GM12878 (cell line): ENCODE results near the gene MCRIP2. TPM values are rescaled to one million over a fixed set of nuclear protein-coding genes. Genes with fewer than 3 reads are reported as not detected.

Experiments
- CHD4 ChIP-seq: fragments of 200-600 bp; sonication (generic); IDR thresholded peaks from 2 replicates; pipeline ENCODE4 v1.6.1; 2016; ENCODE audit warnings: mild to moderate bottlenecking
- EGR1 ChIP-seq, 2 experiments: IDR thresholded peaks; 1 replicate in 1 of 2; 2 replicates in 1 of 2; pipeline ENCODE4 v1.6.1; 2011 to 2012; ENCODE audit warnings: low read depth in 2 of 2, low read length in 2 of 2, borderline replicate concordance in 1 of 2, mild to moderate bottlenecking in 1 of 2, moderate library complexity in 1 of 2
- JUNB ChIP-seq: IDR thresholded peaks from 2 replicates; pipeline ENCODE4 v1.6.1; 2016; ENCODE audit warnings: antibody characterized with exemption, mild to moderate bottlenecking
- MEF2A ChIP-seq: IDR thresholded peaks from 2 replicates; pipeline ENCODE4 v1.6.1; 2011; ENCODE audit warnings: low read depth, mild to moderate bottlenecking, low read length, moderate library complexity; ENCODE audit not compliant: insufficient read depth
- PML ChIP-seq: IDR thresholded peaks from 2 replicates; pipeline ENCODE4 v1.6.1; 2012; ENCODE audit warnings: low read length, inconsistent platforms
- RB1 ChIP-seq: fragments of 450-650 bp; formaldehyde crosslinking; IDR thresholded peaks from 2 replicates; pipeline ENCODE4 v1.6.1; 2017; ENCODE audit warnings: mild to moderate bottlenecking, borderline replicate concordance
- SRF ChIP-seq, 2 experiments: IDR thresholded peaks; 2 replicates each; pipeline ENCODE4 v1.6.1; 2011; ENCODE audit warnings: low read depth in 2 of 2, low read length in 2 of 2, mild to moderate bottlenecking in 1 of 2, moderate library complexity in 1 of 2
- WRNIP1 ChIP-seq: IDR thresholded peaks from 2 replicates; pipeline ENCODE4 v1.6.1; 2011; ENCODE audit warnings: low read depth, low read length, improper control_type of control experiment, borderline replicate concordance
- ZZZ3 ChIP-seq: IDR thresholded peaks from 2 replicates; pipeline ENCODE4 v1.6.1; 2011; ENCODE audit warnings: low read depth; ENCODE audit not compliant: control insufficient read depth, insufficient read length
- polyA plus RNA-seq, 11 experiments: library from polyadenylated mRNA; depleted of rRNA in 4 of 11; unstranded in 6 of 11; stranded (reverse) in 5 of 11; fragments of >200 nt; fragmentation: Nextera tagmentation in 4 of 11; fragmentation: Illumina TruSeq in 1 of 11; extraction: Ambion mirVana in 4 of 11; extraction: Trizol in 1 of 11; gene quantifications; 1 replicate in 1 of 11; 2 replicates in 10 of 11; pipeline versions ENCODE4 v1.2.1 to v1.2.3, GENCODE V29; 2011 to 2016; ENCODE audit warnings: inconsistent platforms in 2 of 11, missing spikeins in 2 of 11, low read depth in 1 of 11
- total RNA-seq, 4 experiments: library from RNA; depleted of rRNA in 3 of 4; stranded (reverse); fragments of >200 nt in 3 of 4; fragmentation: Illumina TruSeq in 1 of 4; extraction: Trizol in 1 of 4; gene quantifications; 2 replicates each; pipeline versions ENCODE4 v1.2.1 to v1.2.3, GENCODE V29; 2013 to 2021
- TF ChIP-seq, protein P1 (sequence below): IDR thresholded peaks from 2 replicates; pipeline ENCODE4 v1.6.1; 2012; ENCODE audit warnings: low read depth, low read length, improper control_type of control experiment
- TF ChIP-seq, protein P2 (sequence below): fragments of 450-650 bp; IDR thresholded peaks from 2 replicates; pipeline ENCODE4 v1.6.1; 2017; ENCODE audit warnings: mild to moderate bottlenecking, moderate library complexity
- TF ChIP-seq, protein P3 (sequence below): IDR thresholded peaks from 2 replicates; pipeline ENCODE4 v1.6.1; 2012; ENCODE audit warnings: mild to moderate bottlenecking, low read depth, low read length
- TF ChIP-seq, protein P4 (sequence below): fragments of 450-650 bp; formaldehyde crosslinking; IDR thresholded peaks from 2 replicates; pipeline ENCODE4 v1.4.0; 2022; ENCODE audit warnings: mild to moderate bottlenecking, moderate library complexity
- TF ChIP-seq, protein P5 (sequence below): fragments of 450-650 bp; IDR thresholded peaks from 2 replicates; pipeline ENCODE4 v1.6.1; 2017; ENCODE audit warnings: mild to moderate bottlenecking, low read depth, inconsistent platforms; ENCODE audit not compliant: poor library complexity, severe bottlenecking

The MCRIP2 gene
- total and polyA plus RNA-seq, 10 of the 15 experiments (the other 5 are each of a cell fraction or from before 2014, with no cell fraction given), result 0.19 to 93.1 (median 57.9) TPM

DNA sequence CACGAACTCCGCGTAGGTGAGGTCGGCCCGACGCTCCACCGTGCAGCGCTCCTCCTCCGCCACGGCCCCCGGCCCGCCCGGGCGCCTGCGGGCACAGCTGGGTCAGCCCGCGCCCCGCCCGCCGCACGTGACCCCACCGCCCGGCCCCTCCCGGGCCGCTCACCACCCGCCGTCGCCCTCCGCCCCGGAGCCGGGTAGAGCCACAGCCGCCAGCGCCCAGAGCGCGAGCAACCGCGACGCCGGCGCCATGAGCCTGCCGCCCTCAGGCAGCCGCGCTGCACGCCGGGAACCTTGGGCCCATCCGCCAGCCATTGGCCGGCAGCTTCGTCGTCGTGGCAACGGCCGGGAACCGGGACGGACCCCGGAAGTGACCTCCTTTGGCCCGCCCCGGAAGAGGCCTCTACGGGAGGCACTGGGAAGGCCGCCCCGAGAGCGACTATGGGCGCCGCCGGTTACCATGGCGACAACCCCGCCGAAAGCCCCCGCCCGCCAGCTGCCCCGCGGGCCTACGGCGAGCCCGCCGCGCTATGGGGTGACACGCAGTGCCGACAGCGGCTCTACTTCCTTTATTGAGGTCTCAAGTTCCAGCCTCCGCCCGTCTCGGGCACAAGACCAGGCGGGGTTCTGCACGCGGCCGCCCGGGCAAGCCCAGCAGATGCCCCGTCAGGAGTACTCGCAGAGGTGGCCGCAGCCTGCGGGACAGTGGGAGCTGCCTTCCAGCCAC lies 42.6 kb downstream of the MCRIP2 start, which contains the start of gene JMJD8 (continued):
- TF ChIP-seq, protein P1, sequence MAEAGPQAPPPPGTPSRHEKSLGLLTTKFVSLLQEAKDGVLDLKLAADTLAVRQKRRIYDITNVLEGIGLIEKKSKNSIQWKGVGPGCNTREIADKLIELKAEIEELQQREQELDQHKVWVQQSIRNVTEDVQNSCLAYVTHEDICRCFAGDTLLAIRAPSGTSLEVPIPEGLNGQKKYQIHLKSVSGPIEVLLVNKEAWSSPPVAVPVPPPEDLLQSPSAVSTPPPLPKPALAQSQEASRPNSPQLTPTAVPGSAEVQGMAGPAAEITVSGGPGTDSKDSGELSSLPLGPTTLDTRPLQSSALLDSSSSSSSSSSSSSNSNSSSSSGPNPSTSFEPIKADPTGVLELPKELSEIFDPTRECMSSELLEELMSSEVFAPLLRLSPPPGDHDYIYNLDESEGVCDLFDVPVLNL, result no peak
- TF ChIP-seq, protein P2, sequence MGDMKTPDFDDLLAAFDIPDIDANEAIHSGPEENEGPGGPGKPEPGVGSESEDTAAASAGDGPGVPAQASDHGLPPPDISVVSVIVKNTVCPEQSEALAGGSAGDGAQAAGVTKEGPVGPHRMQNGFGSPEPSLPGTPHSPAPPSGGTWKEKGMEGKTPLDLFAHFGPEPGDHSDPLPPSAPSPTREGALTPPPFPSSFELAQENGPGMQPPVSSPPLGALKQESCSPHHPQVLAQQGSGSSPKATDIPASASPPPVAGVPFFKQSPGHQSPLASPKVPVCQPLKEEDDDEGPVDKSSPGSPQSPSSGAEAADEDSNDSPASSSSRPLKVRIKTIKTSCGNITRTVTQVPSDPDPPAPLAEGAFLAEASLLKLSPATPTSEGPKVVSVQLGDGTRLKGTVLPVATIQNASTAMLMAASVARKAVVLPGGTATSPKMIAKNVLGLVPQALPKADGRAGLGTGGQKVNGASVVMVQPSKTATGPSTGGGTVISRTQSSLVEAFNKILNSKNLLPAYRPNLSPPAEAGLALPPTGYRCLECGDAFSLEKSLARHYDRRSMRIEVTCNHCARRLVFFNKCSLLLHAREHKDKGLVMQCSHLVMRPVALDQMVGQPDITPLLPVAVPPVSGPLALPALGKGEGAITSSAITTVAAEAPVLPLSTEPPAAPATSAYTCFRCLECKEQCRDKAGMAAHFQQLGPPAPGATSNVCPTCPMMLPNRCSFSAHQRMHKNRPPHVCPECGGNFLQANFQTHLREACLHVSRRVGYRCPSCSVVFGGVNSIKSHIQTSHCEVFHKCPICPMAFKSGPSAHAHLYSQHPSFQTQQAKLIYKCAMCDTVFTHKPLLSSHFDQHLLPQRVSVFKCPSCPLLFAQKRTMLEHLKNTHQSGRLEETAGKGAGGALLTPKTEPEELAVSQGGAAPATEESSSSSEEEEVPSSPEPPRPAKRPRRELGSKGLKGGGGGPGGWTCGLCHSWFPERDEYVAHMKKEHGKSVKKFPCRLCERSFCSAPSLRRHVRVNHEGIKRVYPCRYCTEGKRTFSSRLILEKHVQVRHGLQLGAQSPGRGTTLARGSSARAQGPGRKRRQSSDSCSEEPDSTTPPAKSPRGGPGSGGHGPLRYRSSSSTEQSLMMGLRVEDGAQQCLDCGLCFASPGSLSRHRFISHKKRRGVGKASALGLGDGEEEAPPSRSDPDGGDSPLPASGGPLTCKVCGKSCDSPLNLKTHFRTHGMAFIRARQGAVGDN, result peak; percentile 62; the same call in 1 of the 2 replicates
- TF ChIP-seq, protein P3, sequence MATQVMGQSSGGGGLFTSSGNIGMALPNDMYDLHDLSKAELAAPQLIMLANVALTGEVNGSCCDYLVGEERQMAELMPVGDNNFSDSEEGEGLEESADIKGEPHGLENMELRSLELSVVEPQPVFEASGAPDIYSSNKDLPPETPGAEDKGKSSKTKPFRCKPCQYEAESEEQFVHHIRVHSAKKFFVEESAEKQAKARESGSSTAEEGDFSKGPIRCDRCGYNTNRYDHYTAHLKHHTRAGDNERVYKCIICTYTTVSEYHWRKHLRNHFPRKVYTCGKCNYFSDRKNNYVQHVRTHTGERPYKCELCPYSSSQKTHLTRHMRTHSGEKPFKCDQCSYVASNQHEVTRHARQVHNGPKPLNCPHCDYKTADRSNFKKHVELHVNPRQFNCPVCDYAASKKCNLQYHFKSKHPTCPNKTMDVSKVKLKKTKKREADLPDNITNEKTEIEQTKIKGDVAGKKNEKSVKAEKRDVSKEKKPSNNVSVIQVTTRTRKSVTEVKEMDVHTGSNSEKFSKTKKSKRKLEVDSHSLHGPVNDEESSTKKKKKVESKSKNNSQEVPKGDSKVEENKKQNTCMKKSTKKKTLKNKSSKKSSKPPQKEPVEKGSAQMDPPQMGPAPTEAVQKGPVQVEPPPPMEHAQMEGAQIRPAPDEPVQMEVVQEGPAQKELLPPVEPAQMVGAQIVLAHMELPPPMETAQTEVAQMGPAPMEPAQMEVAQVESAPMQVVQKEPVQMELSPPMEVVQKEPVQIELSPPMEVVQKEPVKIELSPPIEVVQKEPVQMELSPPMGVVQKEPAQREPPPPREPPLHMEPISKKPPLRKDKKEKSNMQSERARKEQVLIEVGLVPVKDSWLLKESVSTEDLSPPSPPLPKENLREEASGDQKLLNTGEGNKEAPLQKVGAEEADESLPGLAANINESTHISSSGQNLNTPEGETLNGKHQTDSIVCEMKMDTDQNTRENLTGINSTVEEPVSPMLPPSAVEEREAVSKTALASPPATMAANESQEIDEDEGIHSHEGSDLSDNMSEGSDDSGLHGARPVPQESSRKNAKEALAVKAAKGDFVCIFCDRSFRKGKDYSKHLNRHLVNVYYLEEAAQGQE, result no peak
- TF ChIP-seq PML (no peak), RB1 (peak; percentile 63; the same call in 1 of the 2 replicates), SRF (IDR thresholded peaks at IDR 0.05; ENCODE audit: low read depth in 2 of 2, low read length in 2 of 2) (peak; percentile 84 to 89), WRNIP1 (no peak), MEF2A (0 out of 2 replicates have a peak, but pooled peaks have one; percentile 27), EGR1 (IDR thresholded peaks at IDR 0.05; ENCODE audit: borderline replicate concordance in 1 of 2, low read depth in 2 of 2, low read length in 2 of 2) (peak; percentile 5 to 45; a peak in 1 of 3 replicates), JUNB (no peak), CHD4 (no peak), ZZZ3 (no peak)
- TF ChIP-seq, protein P4, sequence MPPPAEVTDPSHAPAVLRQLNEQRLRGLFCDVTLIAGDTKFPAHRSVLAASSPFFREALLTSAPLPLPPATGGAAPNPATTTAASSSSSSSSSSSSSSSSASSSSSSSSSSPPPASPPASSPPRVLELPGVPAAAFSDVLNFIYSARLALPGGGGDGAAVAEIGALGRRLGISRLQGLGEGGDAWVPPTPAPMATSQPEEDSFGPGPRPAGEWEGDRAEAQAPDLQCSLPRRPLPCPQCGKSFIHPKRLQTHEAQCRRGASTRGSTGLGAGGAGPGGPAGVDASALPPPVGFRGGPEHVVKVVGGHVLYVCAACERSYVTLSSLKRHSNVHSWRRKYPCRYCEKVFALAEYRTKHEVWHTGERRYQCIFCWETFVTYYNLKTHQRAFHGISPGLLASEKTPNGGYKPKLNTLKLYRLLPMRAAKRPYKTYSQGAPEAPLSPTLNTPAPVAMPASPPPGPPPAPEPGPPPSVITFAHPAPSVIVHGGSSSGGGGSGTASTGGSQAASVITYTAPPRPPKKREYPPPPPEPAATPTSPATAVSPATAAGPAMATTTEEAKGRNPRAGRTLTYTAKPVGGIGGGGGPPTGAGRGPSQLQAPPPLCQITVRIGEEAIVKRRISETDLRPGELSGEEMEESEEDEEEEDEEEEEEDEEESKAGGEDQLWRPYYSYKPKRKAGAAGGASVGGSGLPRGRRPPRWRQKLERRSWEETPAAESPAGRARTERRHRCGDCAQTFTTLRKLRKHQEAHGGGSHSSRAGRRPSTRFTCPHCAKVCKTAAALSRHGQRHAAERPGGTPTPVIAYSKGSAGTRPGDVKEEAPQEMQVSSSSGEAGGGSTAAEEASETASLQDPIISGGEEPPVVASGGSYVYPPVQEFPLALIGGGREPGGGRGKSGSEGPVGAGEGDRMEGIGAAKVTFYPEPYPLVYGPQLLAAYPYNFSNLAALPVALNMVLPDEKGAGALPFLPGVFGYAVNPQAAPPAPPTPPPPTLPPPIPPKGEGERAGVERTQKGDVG, result no peak
- TF ChIP-seq, protein P5, sequence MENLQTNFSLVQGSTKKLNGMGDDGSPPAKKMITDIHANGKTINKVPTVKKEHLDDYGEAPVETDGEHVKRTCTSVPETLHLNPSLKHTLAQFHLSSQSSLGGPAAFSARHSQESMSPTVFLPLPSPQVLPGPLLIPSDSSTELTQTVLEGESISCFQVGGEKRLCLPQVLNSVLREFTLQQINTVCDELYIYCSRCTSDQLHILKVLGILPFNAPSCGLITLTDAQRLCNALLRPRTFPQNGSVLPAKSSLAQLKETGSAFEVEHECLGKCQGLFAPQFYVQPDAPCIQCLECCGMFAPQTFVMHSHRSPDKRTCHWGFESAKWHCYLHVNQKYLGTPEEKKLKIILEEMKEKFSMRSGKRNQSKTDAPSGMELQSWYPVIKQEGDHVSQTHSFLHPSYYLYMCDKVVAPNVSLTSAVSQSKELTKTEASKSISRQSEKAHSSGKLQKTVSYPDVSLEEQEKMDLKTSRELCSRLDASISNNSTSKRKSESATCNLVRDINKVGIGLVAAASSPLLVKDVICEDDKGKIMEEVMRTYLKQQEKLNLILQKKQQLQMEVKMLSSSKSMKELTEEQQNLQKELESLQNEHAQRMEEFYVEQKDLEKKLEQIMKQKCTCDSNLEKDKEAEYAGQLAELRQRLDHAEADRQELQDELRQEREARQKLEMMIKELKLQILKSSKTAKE, result no peak
